HepG2 (cell line): ENCODE measurements around the gene RNF25. TPM values are rescaled to one million over a fixed set of nuclear protein-coding genes. Genes with fewer than 3 reads are reported as not detected.

Experiments
- ATAC-seq: fragments of 200-7000 bp; cut with Tn5 transposase; 3 replicates; pipeline ENCODE4 v1.9.1; 2020; ENCODE audit warnings: mild to moderate bottlenecking, moderate library complexity
- BruUV-seq: library from RNA; stranded (reverse); fragments of 400-500 nt; replicated peaks from 2 replicates; lab custom pipeline; 2021; lab: Mats Ljungman, UMichigan
- CTCF ChIA-PET: fragments of 300-600 bp; formaldehyde crosslinking; extraction: SDS; loops from one replicate; lab custom pipeline; 2021; ENCODE audit warnings: low total read pairs, inconsistent platforms, low intra/inter-chr PET ratio; lab: Yijun Ruan, JAX
- POLR2A ChIA-PET: fragments of 350-600 bp; sonication (Branson Sonifier 250); formaldehyde crosslinking; loops from one replicate; lab custom pipeline; 2020; ENCODE audit warnings: antibody characterized with exemption, inconsistent platforms; lab: Yijun Ruan, JAX
- DNase-seq: peaks from one replicate; pipeline ENCODE4 v3.0.0-alpha.2; 2015; ENCODE audit warnings: low spot score
- FAIRE-seq: peaks from 3 replicates; lab custom pipeline; 2011; peaks lifted over from hg19 to GRCh38; lab: Jason Lieb, UNC
- H2AFZ ChIP-seq: one replicate; pipeline ENCODE4 v1.6.1; 2011; ENCODE audit warnings: low read length, inconsistent platforms
- H3K27ac ChIP-seq: fragments of 300-600 bp; 3 replicates; pipeline ENCODE4 v1.8.0; 2011; ENCODE audit warnings: mixed run types, mild to moderate bottlenecking, mixed read lengths, low read length, inconsistent platforms; ENCODE audit not compliant: insufficient read depth; ENCODE audit errors: extremely low read length
- H3K27me3 ChIP-seq, 2 experiments: fragments of 200-600 bp in 1 of 2; 2 replicates in 1 of 2; 3 replicates in 1 of 2; pipeline versions ENCODE4 v1.6.0 to v1.8.0; 2011; ENCODE audit warnings: low read length in 2 of 2, mild to moderate bottlenecking in 2 of 2, moderate library complexity in 2 of 2, inconsistent platforms in 1 of 2; ENCODE audit not compliant: insufficient read depth in 2 of 2, control insufficient read depth in 1 of 2
- H3K36me3 ChIP-seq, 2 experiments: fragments of 200-600 bp in 1 of 2; replicated peaks in 1 of 2; 2 replicates in 1 of 2; 3 replicates in 1 of 2; pipeline versions ENCODE4 v1.5.1 to v1.8.0; 2011; ENCODE audit warnings: low read length in 2 of 2, inconsistent platforms in 1 of 2; ENCODE audit not compliant: insufficient read depth in 2 of 2, control insufficient read depth in 1 of 2
- H3K4me1 ChIP-seq: 2 replicates; pipeline ENCODE4 v1.5.1; 2012; ENCODE audit warnings: low read length, inconsistent platforms; ENCODE audit not compliant: insufficient read depth
- H3K4me2 ChIP-seq: 2 replicates; pipeline ENCODE4 v1.6.0; 2011; ENCODE audit warnings: low read depth, low read length, inconsistent platforms
- H3K4me3 ChIP-seq, 3 experiments: fragments of 200-600 bp in 1 of 3; sonication (generic), shearing (Covaris generic) in 1 of 3; replicated peaks in 1 of 3; 2 replicates each; pipeline ENCODE4 v1.5.1; 2011 to 2016; ENCODE audit warnings: low read length in 3 of 3, inconsistent platforms in 2 of 3, low read depth in 2 of 3, mild to moderate bottlenecking in 2 of 3, control low read depth in 1 of 3, mixed read lengths in 1 of 3; ENCODE audit not compliant: insufficient read depth in 1 of 3
- H3K79me2 ChIP-seq: one replicate; pipeline ENCODE4 v1.6.1; 2011; ENCODE audit warnings: low read length, inconsistent platforms; ENCODE audit not compliant: insufficient read depth
- H3K9ac ChIP-seq: 2 replicates; pipeline ENCODE4 v1.6.0; 2011; ENCODE audit warnings: mild to moderate bottlenecking, low read depth, low read length, inconsistent platforms; ENCODE audit not compliant: insufficient read depth
- H3K9me3 ChIP-seq: 2 replicates; pipeline ENCODE4 v1.5.1; 2012; ENCODE audit warnings: mild to moderate bottlenecking, low read length
- H4K20me1 ChIP-seq: 2 replicates; pipeline ENCODE4 v1.6.0; 2011; ENCODE audit warnings: inconsistent platforms, mild to moderate bottlenecking, low read length, moderate library complexity; ENCODE audit not compliant: insufficient read depth
- BATF2 ChIP-seq: sonication (generic); formaldehyde crosslinking; IDR thresholded peaks from 2 replicates; pipeline ENCODE4 v1.8.0; 2022; ENCODE audit warnings: mild to moderate bottlenecking, missing genetic modification reagents, moderate library complexity
- FOXM1 ChIP-seq: sonication (generic); formaldehyde crosslinking; IDR thresholded peaks from 2 replicates; pipeline ENCODE4 v1.5.0; 2020; ENCODE audit warnings: missing genetic modification reagents
- IRF1 ChIP-seq: sonication (generic); formaldehyde crosslinking; IDR thresholded peaks from 2 replicates; pipeline ENCODE4 v1.4.0; 2020; ENCODE audit warnings: low read depth, mild to moderate bottlenecking, missing genetic modification reagents
- NCOA1 ChIP-seq: sonication (generic); formaldehyde crosslinking; IDR thresholded peaks from 2 replicates; pipeline ENCODE4 v1.9.0; 2021; ENCODE audit warnings: missing genetic modification reagents
- NFKB2 ChIP-seq: sonication (generic); formaldehyde crosslinking; IDR thresholded peaks from 2 replicates; pipeline ENCODE4 v1.4.0; 2020; ENCODE audit warnings: missing genetic modification reagents, borderline replicate concordance
- PCBP2 ChIP-seq: fragments of 200-400 bp; formaldehyde crosslinking; optimal IDR thresholded peaks from 2 replicates; pipeline ENCODE3; 2018; ENCODE audit warnings: low read length, low read depth; ENCODE audit not compliant: poor library complexity, severe bottlenecking
- RBM39 ChIP-seq: fragments of 200-400 bp; formaldehyde crosslinking; IDR thresholded peaks from one replicate; pipeline ENCODE4 v1.6.1; 2018; ENCODE audit warnings: antibody characterized with exemption, mild to moderate bottlenecking, low read depth, low read length; ENCODE audit not compliant: poor library complexity, severe bottlenecking
- SIX1 ChIP-seq: sonication (generic); formaldehyde crosslinking; IDR thresholded peaks from 2 replicates; pipeline ENCODE4 v1.4.0; 2020; ENCODE audit warnings: missing genetic modification reagents, borderline replicate concordance
- SRSF4 ChIP-seq: fragments of 200-400 bp; formaldehyde crosslinking; IDR thresholded peaks from one replicate; pipeline ENCODE4 v1.6.1; 2018; ENCODE audit warnings: mild to moderate bottlenecking, low read depth, low read length, moderate library complexity; ENCODE audit not compliant: poor library complexity, severe bottlenecking
- SRY ChIP-seq: sonication (generic); formaldehyde crosslinking; IDR thresholded peaks from 2 replicates; pipeline ENCODE4 v1.8.0; 2022; ENCODE audit warnings: mild to moderate bottlenecking, missing genetic modification reagents
- TBX3 ChIP-seq: fragments of 450-650 bp; IDR thresholded peaks from 2 replicates; pipeline ENCODE4 v1.6.1; 2017; ENCODE audit warnings: antibody characterized with exemption, mild to moderate bottlenecking, inconsistent platforms, borderline replicate concordance
- TRIM24 ChIP-seq: sonication (generic); formaldehyde crosslinking; IDR thresholded peaks from 2 replicates; pipeline ENCODE4 v1.8.0; 2022; ENCODE audit warnings: mild to moderate bottlenecking, missing genetic modification reagents
- ZBTB8A ChIP-seq: sonication (generic); formaldehyde crosslinking; IDR thresholded peaks from 2 replicates; pipeline ENCODE4 v1.4.0; 2020; ENCODE audit warnings: mild to moderate bottlenecking, low read depth, missing genetic modification reagents, borderline replicate concordance
- ZNF468 ChIP-seq: sonication (generic); formaldehyde crosslinking; IDR thresholded peaks from 2 replicates; pipeline ENCODE4 v1.8.0; 2022; ENCODE audit warnings: mild to moderate bottlenecking, moderate library complexity, missing genetic modification reagents
- ZNF547 ChIP-seq: sonication (generic); formaldehyde crosslinking; IDR thresholded peaks from 2 replicates; pipeline ENCODE4 v1.5.1; 2020; ENCODE audit warnings: mild to moderate bottlenecking, missing genetic modification reagents
- ZNF550 ChIP-seq: sonication (generic); formaldehyde crosslinking; IDR thresholded peaks from 2 replicates; pipeline ENCODE4 v1.4.0; 2020; ENCODE audit warnings: mild to moderate bottlenecking, missing genetic modification reagents, borderline replicate concordance
- WGBS: methylation state at CpG from one replicate; pipeline ENCODE4 v1.1.6; 2017; ENCODE audit warnings: low lambda C conversion rate; 5-methylcytosine and 5-hydroxymethylcytosine counted together
- in situ Hi-C: cut with HindIII; loops from 2 replicates; pipeline ENCODE4 v1.10.0; 2017; ENCODE audit warnings: low pct_unique_long_range_greater_than_20kb; ENCODE audit not compliant: extremely low pct_ligation_motif_present
- intact Hi-C: fragments of 100-400 bp; cut with micrococcal nuclease; formaldehyde crosslinking; loops from one replicate; pipeline ENCODE4 v1.10.0; 2022; ENCODE audit not compliant: unreplicated experiment
- polyA plus RNA-seq, 8 experiments: library from polyadenylated mRNA; depleted of rRNA in 3 of 8; stranded (reverse) in 7 of 8; unstranded in 1 of 8; fragments of >200 nt; fragmentation: Illumina TruSeq in 4 of 8; extraction: Trizol in 4 of 8; gene quantifications; 2 replicates each; pipeline versions ENCODE4 v1.2.1 to v1.2.3, GENCODE V29; 2011 to 2016; ENCODE audit warnings: low read depth in 4 of 8, missing spikeins in 1 of 8, mixed read lengths in 1 of 8; ENCODE audit not compliant: insufficient read depth in 1 of 8
- total RNA-seq, 5 experiments: library from RNA; depleted of rRNA; stranded (reverse); fragments of >200 nt; fragmentation: Illumina TruSeq; extraction: Trizol; gene quantifications; 2 replicates each; pipeline ENCODE4 v1.2.3, GENCODE V29; 2016; ENCODE audit warnings: low read depth in 1 of 5

Gene RNF25
- total and polyA plus RNA-seq, 2 of the 13 experiments (the other 11 are each of a cell fraction or from before 2014, with no cell fraction given): 37.0 to 87.6 TPM

- in situ Hi-C loops: no loop called here
- no peak for DNase-seq
- 42% methylated on average over 7 of the region's 7 CpGs for WGBS
- Histone ChIP-seq H3K79me2 (no peaks in the 10 kb centered on the region), H3K27ac (no peak overlapping the region), H3K9me3 (no peaks in the 10 kb centered on the region), H3K4me2 (no peak overlapping the region), H3K4me3 (no peak overlapping the region), H3K9ac (no peak overlapping the region)
- intact Hi-C loops: no loop called here
- TF ChIP-seq IRF1 (no peak), BATF2 (CRISPR knock-in tag) (no peak), TRIM24 (CRISPR knock-in tag) (no peak), SRY (CRISPR knock-in tag) (no peak), ZNF550 (CRISPR knock-in tag) (no peak), ZBTB8A (CRISPR knock-in tag) (no peak), ZNF547 (CRISPR knock-in tag) (no peak), TBX3 (no peak), PCBP2 (no peak), NCOA1 (CRISPR knock-in tag) (no peak), SIX1 (CRISPR knock-in tag) (no peak), RBM39 (no peak), FOXM1 (CRISPR knock-in tag) (no peak), SRSF4 (no peak), NFKB2 (CRISPR knock-in tag) (no peak), ZNF468 (CRISPR knock-in tag) (no peak)
- TF ChIP-seq, all 625 proteins: peak for 0
- ChIA-PET CTCF (no interaction called here), POLR2A (no interaction called here)
- no TSS peak for BruUV-seq
- Histone ChIP-seq H3K27me3 (0 out of 5 replicates have a peak, but pooled peaks cover 0 to 3% of the 10 kb centered on the region in 2 experiments), H3K36me3 (no peaks in the 10 kb centered on the region), H2AFZ (no peak overlapping the region), H4K20me1 (no peaks in the 10 kb centered on the region), H3K4me1 (peaks cover 12% of the 10 kb centered on the region)
- FAIRE-seq (no peak), ATAC-seq (no peak)
Observed at GRCh38 chr2:218621007-218621406, 50.8 kb downstream of the RNF25 start.
